K562 (cell line): ENCODE results near the gene SUPT3H.

Experiments
- CTCF ChIP-seq, 3 experiments: IDR thresholded peaks in 2 of 3; conservative IDR thresholded peaks in 1 of 3; 2 replicates each; pipeline ENCODE4 v1.5.1; 2011 to 2012; ENCODE audit warnings: low read length in 3 of 3, mild to moderate bottlenecking in 3 of 3, control low read depth in 2 of 3, improper control_type of control experiment in 1 of 3, inconsistent platforms in 1 of 3, low read depth in 1 of 3, mixed read lengths in 1 of 3, moderate library complexity in 1 of 3; ENCODE audit not compliant: insufficient read depth in 2 of 3
- EP400 ChIP-seq: fragments of 450-650 bp; IDR thresholded peaks from 2 replicates; pipeline ENCODE4 v1.6.1; 2017; ENCODE audit warnings: antibody characterized with exemption, mild to moderate bottlenecking, moderate library complexity
- ETV5 ChIP-seq: sonication (generic); formaldehyde crosslinking; IDR thresholded peaks from 2 replicates; pipeline ENCODE4 v1.4.0; 2020; ENCODE audit warnings: low read depth, mild to moderate bottlenecking, missing genetic modification reagents
- FOXJ2 ChIP-seq: fragments of 200-800 bp; sonication (Bioruptor generic); IDR thresholded peaks from 2 replicates; pipeline ENCODE4 v1.6.1; 2016; ENCODE audit warnings: missing genetic modification characterization, missing compliant biosample characterization
- GTF2F1 ChIP-seq: IDR thresholded peaks from 2 replicates; pipeline ENCODE4 v1.6.1; 2011; ENCODE audit warnings: low read depth, low read length, improper control_type of control experiment
- SP1 ChIP-seq: sonication (generic); formaldehyde crosslinking; IDR thresholded peaks from 2 replicates; pipeline ENCODE4 v1.8.1; 2022; ENCODE audit warnings: mild to moderate bottlenecking, missing genetic modification reagents
- ZNF12 ChIP-seq: sonication (generic); formaldehyde crosslinking; IDR thresholded peaks from 2 replicates; pipeline ENCODE4 v1.4.0; 2020; ENCODE audit warnings: mild to moderate bottlenecking, missing genetic modification reagents
- ZNF780A ChIP-seq: fragments of 250-450 bp; sonication (Bioruptor Pico); IDR thresholded peaks from 2 replicates; pipeline ENCODE4 v1.5.0; 2021; ENCODE audit warnings: mild to moderate bottlenecking

DNA sequence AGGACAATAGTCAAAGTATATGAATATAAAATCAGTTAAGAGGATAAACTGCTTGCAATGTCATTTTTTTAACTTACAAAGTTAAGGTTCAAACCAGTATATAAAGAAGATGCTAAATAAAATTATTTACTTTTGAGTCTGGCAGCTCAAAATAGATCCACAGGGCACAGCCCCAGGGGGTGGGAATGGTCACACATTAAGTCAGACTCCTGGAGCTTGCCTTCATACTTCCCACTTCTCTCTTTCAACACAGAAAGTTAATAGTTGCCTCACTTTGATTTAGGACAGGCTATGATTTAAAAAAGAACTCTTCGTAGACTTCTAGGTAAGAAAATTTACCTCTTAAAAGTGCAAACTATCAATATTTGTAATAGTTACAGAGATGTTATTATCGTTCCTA lies 207.9 kb downstream of the SUPT3H start:
- TF ChIP-seq EP400 (no peak), CTCF (IDR thresholded peaks at IDR 0.05 in 2 of 3, conservative IDR thresholded peaks at IDR 0.05 in 1 of 3; ENCODE audit: insufficient read depth in 2 of 3, low read depth in 1 of 3, low read length in 3 of 3) (no peak), SP1 (CRISPR knock-in tag) (no peak), ETV5 (CRISPR knock-in tag) (no peak), ZNF12 (no peak), GTF2F1 (no peak), FOXJ2 (no peak), ZNF780A (CRISPR knock-in tag) (no peak)
